HG02678 (cell line): Measurements from ENCODE around the gene MTFMT.
"Not testable (repeated sequence)": the region's sequence is repeated elsewhere in the genome, so short reads cannot be mapped to it uniquely, and the experiment has no call there.

Source experiments
- ATAC-seq: cut with Tn5 transposase; IDR thresholded peaks from one replicate; pipeline ENCODE4 v1.9.1; 2021; ENCODE audit warnings: mild to moderate bottlenecking, moderate library complexity; ENCODE audit not compliant: unreplicated experiment

Gene MTFMT

GRCh38 chr15:65040461-65040860 is 11.0 kb upstream of the MTFMT start:
- no peak for ATAC-seq

GRCh38 chr15:65038836-65039235 is 9.4 kb upstream of the MTFMT start:
- no peak for ATAC-seq

GRCh38 chr15:65038428-65038827 is 9.0 kb upstream of the MTFMT start:
- no peak for ATAC-seq

- no peak for ATAC-seq
These were observed 7.9 kb upstream of the MTFMT start for GRCh38 chr15:65037309-65037708.

- ATAC-seq: no peak
These were observed 5.3 kb upstream of the MTFMT start for GRCh38 chr15:65034719-65035118.

GRCh38 chr15:65033659-65034269 is 4.3 kb upstream of the MTFMT start:
- no peak for ATAC-seq

- peak; percentile 52 for ATAC-seq
These were observed 3.5 kb upstream of the MTFMT start for GRCh38 chr15:65032801-65033537.

- no peak for ATAC-seq
These were observed 333 bp upstream of the MTFMT start for GRCh38 chr15:65029736-65030208.

GRCh38 chr15:65028338-65028737 is 1.1 kb downstream of the MTFMT start:
- ATAC-seq: no peak

- ATAC-seq: no peak
These were observed 1.8 kb downstream of the MTFMT start for GRCh38 chr15:65027593-65027992.

GRCh38 chr15:65026756-65027155 is 2.7 kb downstream of the MTFMT start:
- ATAC-seq: no peak

GRCh38 chr15:65021488-65021887 is 8.0 kb downstream of the MTFMT start:
- no peak for ATAC-seq

- ATAC-seq: no peak
These were observed 9.0 kb downstream of the MTFMT start for GRCh38 chr15:65020419-65020818.

- not testable (repeated sequence) for ATAC-seq
These were observed 18.2 kb downstream of the MTFMT start for GRCh38 chr15:65011198-65011597.

- ATAC-seq: no peak
These were observed 20.5 kb downstream of the MTFMT start for GRCh38 chr15:65008983-65009382.

GRCh38 chr15:65006876-65007275 is 22.6 kb downstream of the MTFMT start:
- ATAC-seq: no peak

- no peak for ATAC-seq
These were observed 24.4 kb downstream of the MTFMT start for GRCh38 chr15:65004993-65005392.

- ATAC-seq: no peak
These were observed 31.6 kb downstream of the MTFMT start for GRCh38 chr15:64997745-64998375.

- ATAC-seq: no peak
These were observed 32.4 kb downstream of the MTFMT start for GRCh38 chr15:64997066-64997465.

- no peak for ATAC-seq
These were observed 36.1 kb downstream of the MTFMT start for GRCh38 chr15:64993290-64993689.

GRCh38 chr15:64991536-64992135 is 37.8 kb downstream of the MTFMT start:
- no peak for ATAC-seq

- ATAC-seq: no peak
These were observed 39.3 kb downstream of the MTFMT start for GRCh38 chr15:64990168-64990470.
